Esophagus muscularis mucosa (tissue), 4 donors: Measurements from ENCODE around the gene FJX1. TPM values are rescaled to one million over a fixed set of nuclear protein-coding genes. Genes with fewer than 3 reads are reported as not detected.

ENCODE experiments used
- DNase-seq: peaks from one replicate; pipeline ENCODE4 v3.0.0-alpha.2; 2017; ENCODE audit errors: extremely low spot score
- H3K27ac ChIP-seq, 4 donors: fragments of 200-600 bp; sonication (generic); replicated peaks in 1 of 4; 1 replicate in 3 of 4; 2 replicates in 1 of 4; pipeline ENCODE4 v1.5.1; 2016 to 2019; ENCODE audit warnings: mild to moderate bottlenecking in 1 of 4
- H3K27me3 ChIP-seq, 4 donors: fragments of 200-600 bp; sonication (generic); one replicate each; pipeline versions ENCODE4 v1.5.1 to v1.6.0; 2016 to 2019
- H3K36me3 ChIP-seq, 4 donors: fragments of 200-600 bp; sonication (generic); one replicate each; pipeline ENCODE4 v1.5.1; 2016 to 2019
- H3K4me1 ChIP-seq, 4 donors: fragments of 200-600 bp; sonication (generic); one replicate each; pipeline ENCODE4 v1.5.1; 2016 to 2019
- H3K4me3 ChIP-seq, 4 donors: fragments of 200-600 bp; sonication (generic); 1 replicate in 2 of 4; 2 replicates in 2 of 4; pipeline ENCODE4 v1.5.1; 2016 to 2019; ENCODE audit warnings: mild to moderate bottlenecking in 4 of 4, moderate library complexity in 1 of 4
- H3K9me3 ChIP-seq, 4 donors: fragments of 200-600 bp; sonication (generic); 1 replicate in 3 of 4; 2 replicates in 1 of 4; pipeline ENCODE4 v1.5.1; 2016 to 2019
- CTCF ChIP-seq, 3 experiments: fragments of 200-600 bp in 2 of 3; fragments of 450-650 bp in 1 of 3; sonication (generic) in 2 of 3; IDR thresholded peaks; one replicate each; pipeline ENCODE4 v1.5.1; 2017 to 2019; ENCODE audit warnings: antibody characterized with exemption in 3 of 3, mild to moderate bottlenecking in 2 of 3, moderate library complexity in 1 of 3
- EP300 ChIP-seq: sonication (generic); formaldehyde crosslinking; IDR thresholded peaks from one replicate; pipeline ENCODE4 v1.6.1; 2017; ENCODE audit warnings: antibody characterized with exemption
- POLR2A ChIP-seq: fragments of 450-650 bp; IDR thresholded peaks from one replicate; pipeline ENCODE4 v1.6.1; 2017; ENCODE audit warnings: antibody characterized with exemption, moderate library complexity, mild to moderate bottlenecking, low read depth
- POLR2AphosphoS5 ChIP-seq, 2 donors: sonication (generic); formaldehyde crosslinking; IDR thresholded peaks; one replicate each; pipeline ENCODE4 v1.6.1; 2017; ENCODE audit warnings: antibody characterized with exemption in 2 of 2
- WGBS: methylation state at CpG from one replicate; pipeline ENCODE4 v1.1.5; 2018; 5-methylcytosine and 5-hydroxymethylcytosine counted together
- intact Hi-C: fragments of 100-400 bp; cut with DNase I; formaldehyde crosslinking; loops from one replicate; pipeline ENCODE4 v1.15.1; 2023
- total RNA-seq, 4 donors: library from RNA; depleted of rRNA; stranded (reverse); fragments of >200 nt; gene quantifications; one replicate each; pipeline versions ENCODE4 v1.1.0 to v1.2.1, GENCODE V29; 2016

Gene FJX1, protein sequence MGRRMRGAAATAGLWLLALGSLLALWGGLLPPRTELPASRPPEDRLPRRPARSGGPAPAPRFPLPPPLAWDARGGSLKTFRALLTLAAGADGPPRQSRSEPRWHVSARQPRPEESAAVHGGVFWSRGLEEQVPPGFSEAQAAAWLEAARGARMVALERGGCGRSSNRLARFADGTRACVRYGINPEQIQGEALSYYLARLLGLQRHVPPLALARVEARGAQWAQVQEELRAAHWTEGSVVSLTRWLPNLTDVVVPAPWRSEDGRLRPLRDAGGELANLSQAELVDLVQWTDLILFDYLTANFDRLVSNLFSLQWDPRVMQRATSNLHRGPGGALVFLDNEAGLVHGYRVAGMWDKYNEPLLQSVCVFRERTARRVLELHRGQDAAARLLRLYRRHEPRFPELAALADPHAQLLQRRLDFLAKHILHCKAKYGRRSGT
- total RNA-seq: 10 to 100 TPM in 1 of 4 donors, 1 to 10 TPM in 3; 2.1 to 18.1 (median 6.5) TPM

- Histone ChIP-seq H3K9me3 (no peaks in the 10 kb centered on the region), H3K4me3 (peak within 1 kb of the TSS; percentile 58 to 77 (median 70)), H3K27me3 (peaks cover 0 to 27% (median 0%) of the 10 kb centered on the region in 4 donors), H3K36me3 (no peaks in the 10 kb centered on the region), H3K27ac (peak within 1 kb of the TSS; percentile 73 to 83 (median 76)), H3K4me1 (peaks cover 19 to 34% (median 33%) of the 10 kb centered on the region in 4 donors)
- DNase-seq: no peak
- TF ChIP-seq POLR2AphosphoS5 (IDR thresholded peaks at IDR 0.05): no peak
- TF ChIP-seq POLR2A: no peak
- TF ChIP-seq CTCF (IDR thresholded peaks at IDR 0.05): no peak
- no peak for TF ChIP-seq EP300
- intact Hi-C loops: loop anchor here (2.0 to 10.0 kb wide), 5 partner anchors 204 to 877 kb away; partner anchors contain the start of gene LDLRAD3
- WGBS: 9% methylated on average over 15 of the region's 57 CpGs
Measured at GRCh38 chr11:35617687-35618496, at the start of gene FJX1. FJX1 (plus strand) TSS chr11:35618460; CDS start chr11:35618637, 177 bp downstream.

- Histone ChIP-seq H3K9me3 (peaks cover 0 to 8% (median 3%) of the 10 kb centered on the region in 4 donors), H3K4me1 (no peaks in the 10 kb centered on the region), H3K36me3 (no peaks in the 10 kb centered on the region), H3K27ac (no peak overlapping the region), H3K27me3 (no peaks in the 10 kb centered on the region), H3K4me3 (no peak overlapping the region)
- DNase-seq: no peak
- 66% methylated on average over 3 of the region's 3 CpGs for WGBS
- TF ChIP-seq POLR2AphosphoS5 (IDR thresholded peaks at IDR 0.05) (no peak), CTCF (IDR thresholded peaks at IDR 0.05) (no peak), EP300 (no peak), POLR2A (no peak)
- intact Hi-C loops: no loop called here
Measured at GRCh38 chr11:35571696-35572095, 46.6 kb upstream of the FJX1 start.

GRCh38 chr11:35579557-35580396 is 38.5 kb upstream of the FJX1 start:
- 63% methylated on average over 7 of the region's 7 CpGs for WGBS
- Histone ChIP-seq H3K4me1 (no peaks in the 10 kb centered on the region), H3K27ac (no peak overlapping the region), H3K27me3 (no peaks in the 10 kb centered on the region), H3K36me3 (no peaks in the 10 kb centered on the region), H3K9me3 (no peaks in the 10 kb centered on the region), H3K4me3 (no peak overlapping the region)
- peak in 1 of 2 donors; percentile 17 for TF ChIP-seq POLR2AphosphoS5 (IDR thresholded peaks at IDR 0.05)
- no peak for TF ChIP-seq CTCF (IDR thresholded peaks at IDR 0.05)
- intact Hi-C loops: no loop called here
- peak; percentile 19 for DNase-seq

GRCh38 chr11:35580397-35580781 is 37.9 kb upstream of the FJX1 start:
- TF ChIP-seq POLR2AphosphoS5 (IDR thresholded peaks at IDR 0.05) (no peak), POLR2A (no peak), EP300 (no peak), CTCF (IDR thresholded peaks at IDR 0.05) (no peak)
- no peaks in the 10 kb centered on the region for H3K9me3 ChIP-seq
- no peak overlapping the region for H3K27ac ChIP-seq
- DNase-seq: no peak
- intact Hi-C loops: no loop called here
- H3K27me3 ChIP-seq: no peaks in the 10 kb centered on the region
- H3K36me3 ChIP-seq: no peaks in the 10 kb centered on the region
- no peak overlapping the region for H3K4me3 ChIP-seq
- H3K4me1 ChIP-seq: no peaks in the 10 kb centered on the region
- WGBS: 97% methylated on average over 2 of the region's 2 CpGs
